Activated CD4-positive, alpha-beta memory T cell treated with anti-CD3 and anti-CD28 coated beads, Interleukin-2, amount 10 ng/mL, durations not matched to agents 7 days and 5 days (primary cell): ENCODE data around the gene CEACAM20. TPM values are rescaled to one million over a fixed set of nuclear protein-coding genes. Genes with fewer than 3 reads are reported as not detected.
"Not testable (repeated sequence)": the region's sequence is repeated elsewhere in the genome, so short reads cannot be mapped to it uniquely, and the experiment has no call there.

Experiments used
- CTCF ChIA-PET: fragments of 350-600 bp; sonication (Branson Sonifier 250); formaldehyde crosslinking; loops from one replicate; lab custom pipeline; 2021; ENCODE audit warnings: antibody characterized with exemption, inconsistent platforms; lab: Charles Lee
- POLR2A ChIA-PET: fragments of 350-600 bp; sonication (Branson Sonifier 250); formaldehyde crosslinking; loops from one replicate; lab custom pipeline; 2021; ENCODE audit warnings: antibody characterized with exemption; lab: Charles Lee
- DNase-seq: peaks from one replicate; pipeline ENCODE4 v3.0.0-alpha.2; 2020
- H3K27ac Mint-ChIP-seq: one replicate; pipeline ENCODE4 v1.8.0; 2021; ENCODE audit warnings: mild to moderate bottlenecking, mixed read lengths
- H3K27me3 Mint-ChIP-seq: one replicate; pipeline ENCODE4 v1.8.0; 2021; ENCODE audit warnings: mixed read lengths
- H3K36me3 Mint-ChIP-seq: one replicate; pipeline ENCODE4 v1.8.0; 2021; ENCODE audit warnings: low read depth, mixed read lengths
- H3K4me1 Mint-ChIP-seq: one replicate; pipeline ENCODE4 v1.8.0; 2021; ENCODE audit warnings: mixed read lengths
- H3K4me3 Mint-ChIP-seq: one replicate; pipeline ENCODE4 v1.8.0; 2021; ENCODE audit warnings: mild to moderate bottlenecking, mixed read lengths
- H3K9me3 Mint-ChIP-seq: one replicate; pipeline ENCODE4 v1.8.0; 2021; ENCODE audit warnings: mixed read lengths
- total RNA-seq, 2 experiments: library from RNA; stranded (reverse); gene quantifications; one replicate each; pipeline ENCODE4 v1.2.3, GENCODE V29; 2021

The CEACAM20 gene
- total RNA-seq, 2 experiments from 2014 or later: not detected

DNA sequence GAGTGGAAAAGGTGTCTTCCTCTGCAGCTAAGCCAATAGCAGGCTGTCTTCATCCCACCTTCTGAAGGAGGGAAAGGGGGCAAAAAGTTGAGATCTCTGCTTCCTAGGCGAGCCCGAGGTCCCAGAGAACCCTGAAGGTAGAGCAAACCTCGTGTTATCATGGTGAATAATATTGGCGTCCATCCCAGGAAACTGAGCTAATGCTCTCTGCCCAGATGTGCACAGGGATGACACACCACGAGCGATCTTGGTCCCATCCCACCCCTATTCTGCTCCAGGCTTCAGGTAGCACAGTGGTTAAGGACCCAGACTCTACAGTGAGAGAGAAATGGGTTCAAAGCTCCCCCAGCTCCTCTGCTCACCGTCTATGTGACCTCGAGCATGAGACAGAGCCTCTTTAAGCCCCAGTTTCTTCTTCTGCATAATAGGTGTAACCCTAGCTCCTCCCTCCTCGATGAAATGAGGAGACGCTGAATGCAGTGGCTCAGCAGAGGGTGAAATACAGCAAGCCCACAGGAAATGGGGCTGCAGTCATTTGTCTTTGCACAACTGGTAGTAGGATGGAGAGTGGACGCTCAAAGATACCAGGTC, 9.9 kb upstream of the CEACAM20 start:
- ChIA-PET CTCF (no interaction called here), POLR2A (no interaction called here)
- no peak overlapping the region for H3K4me3 Mint-ChIP-seq
- peaks cover 28% of the 10 kb centered on the region for H3K9me3 Mint-ChIP-seq
- H3K27me3 Mint-ChIP-seq: no peaks in the 10 kb centered on the region
- H3K4me1 Mint-ChIP-seq: no peaks in the 10 kb centered on the region
- H3K36me3 Mint-ChIP-seq: no peaks in the 10 kb centered on the region
- H3K27ac Mint-ChIP-seq: no peak overlapping the region
- DNase-seq: no peak

- CTCF ChIA-PET, H3K27ac Mint-ChIP-seq: not testable (repeated sequence)
Measured at GRCh38 chr19:44535361-44535760, 5.9 kb upstream of the CEACAM20 start.

DNA sequence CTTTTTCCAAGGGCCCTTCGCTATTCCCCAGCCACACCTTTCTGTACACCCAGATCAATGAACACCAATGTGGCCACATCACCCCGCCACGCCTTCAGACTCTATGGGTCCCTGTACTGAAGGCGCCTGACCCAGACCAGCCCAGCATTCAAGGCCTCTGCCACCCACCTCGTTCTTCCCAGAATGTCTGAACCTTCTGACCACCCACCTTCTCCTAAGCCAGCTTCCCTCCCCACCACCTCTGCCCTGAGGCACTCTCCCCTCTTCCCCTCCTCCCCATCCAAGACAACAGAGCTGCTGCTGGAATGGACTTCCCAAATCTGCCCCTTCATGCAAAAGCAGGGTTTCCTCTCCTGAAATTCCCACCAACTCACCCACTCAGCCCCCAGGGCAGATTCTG, 3.3 kb upstream of the CEACAM20 start:
- CTCF ChIA-PET: no interaction called here
- POLR2A ChIA-PET: no interaction called here
- no peak overlapping the region for H3K27ac Mint-ChIP-seq
- peaks cover 3% of the 10 kb centered on the region for H3K36me3 Mint-ChIP-seq
- DNase-seq: no peak
- H3K27me3 Mint-ChIP-seq: no peaks in the 10 kb centered on the region
- H3K4me1 Mint-ChIP-seq: no peaks in the 10 kb centered on the region
- peaks cover 29% of the 10 kb centered on the region for H3K9me3 Mint-ChIP-seq
- H3K4me3 Mint-ChIP-seq: no peak overlapping the region

More at GRCh38 chr19:44535361-44535760, 5.9 kb upstream of the CEACAM20 start:
- H3K36me3 Mint-ChIP-seq, H3K4me1 Mint-ChIP-seq, POLR2A ChIA-PET, DNase-seq, H3K4me3 Mint-ChIP-seq, H3K27me3 Mint-ChIP-seq: not testable (repeated sequence)
- H3K9me3 Mint-ChIP-seq: peaks cover 29% of the 10 kb centered on the region

- Mint-ChIP-seq H3K36me3 (peaks cover 3% of the 10 kb centered on the region), H3K27ac (no peak overlapping the region), H3K4me3 (no peak overlapping the region), H3K9me3 (peaks cover 28% of the 10 kb centered on the region), H3K4me1 (no peaks in the 10 kb centered on the region), H3K27me3 (no peaks in the 10 kb centered on the region)
- ChIA-PET POLR2A (no interaction called here), CTCF (no interaction called here)
- no peak for DNase-seq
Measured at GRCh38 chr19:44530777-44531176, 1.3 kb upstream of the CEACAM20 start.

DNA sequence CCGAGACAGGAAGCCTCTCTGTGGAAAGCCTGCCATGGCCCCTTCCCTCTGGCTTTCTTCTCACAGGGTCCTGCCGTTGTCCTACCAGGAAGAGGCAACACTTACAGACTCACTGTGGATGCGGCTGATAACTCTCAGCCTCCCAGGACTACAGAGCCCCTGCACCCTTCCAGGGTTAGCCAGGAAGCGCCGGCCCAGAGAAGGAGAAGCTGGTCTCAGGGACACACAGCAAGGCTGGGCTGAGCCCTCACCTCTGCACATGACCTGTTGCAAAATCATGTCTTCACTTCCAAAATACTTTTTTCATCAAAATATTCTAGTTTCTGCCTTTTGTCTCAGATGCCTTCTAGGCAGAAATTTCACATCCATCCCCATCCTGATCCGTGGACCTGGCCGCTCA, 1.9 kb downstream of the CEACAM20 start:
- ChIA-PET POLR2A (no interaction called here), CTCF (no interaction called here)
- Mint-ChIP-seq H3K27ac (no peak overlapping the region), H3K9me3 (peaks cover 29% of the 10 kb centered on the region), H3K4me3 (no peak overlapping the region), H3K27me3 (no peaks in the 10 kb centered on the region), H3K36me3 (no peaks in the 10 kb centered on the region), H3K4me1 (no peaks in the 10 kb centered on the region)
- DNase-seq: no peak

DNA sequence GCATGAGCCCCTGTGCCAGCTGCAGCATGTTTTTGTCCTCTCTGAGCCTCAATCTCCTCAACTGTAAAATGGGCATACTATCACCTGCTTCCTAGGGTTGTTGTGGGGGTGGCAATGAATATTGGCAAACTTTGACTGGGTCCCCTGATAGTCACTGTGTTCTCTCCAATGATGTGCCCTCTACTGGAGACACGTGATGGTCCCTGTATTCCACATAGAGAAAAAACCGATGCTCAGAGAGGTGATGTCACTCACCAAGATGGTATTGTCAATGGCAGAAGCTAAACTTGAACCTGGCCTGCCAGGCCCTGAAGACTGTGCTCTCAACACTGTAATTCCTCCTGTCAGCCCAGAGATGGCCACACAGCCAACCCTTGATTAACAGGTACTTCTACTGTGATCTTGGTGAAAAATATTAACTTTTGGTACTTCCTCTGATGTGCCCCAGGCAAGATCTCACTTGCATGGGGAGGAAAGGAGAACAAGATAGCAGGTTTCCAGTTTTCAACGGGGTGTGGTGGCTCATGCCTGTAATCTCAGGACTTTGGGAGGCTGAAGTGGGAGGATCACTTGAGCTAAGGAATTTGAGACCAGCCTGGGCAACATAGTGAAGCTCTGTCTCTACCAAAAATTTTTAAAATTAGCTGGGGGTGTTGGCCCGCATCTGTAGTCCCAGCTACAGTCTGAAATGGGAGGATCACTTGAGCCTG, 3.6 kb downstream of the CEACAM20 start:
- POLR2A ChIA-PET: no interaction called here
- no peaks in the 10 kb centered on the region for H3K4me1 Mint-ChIP-seq

DNA sequence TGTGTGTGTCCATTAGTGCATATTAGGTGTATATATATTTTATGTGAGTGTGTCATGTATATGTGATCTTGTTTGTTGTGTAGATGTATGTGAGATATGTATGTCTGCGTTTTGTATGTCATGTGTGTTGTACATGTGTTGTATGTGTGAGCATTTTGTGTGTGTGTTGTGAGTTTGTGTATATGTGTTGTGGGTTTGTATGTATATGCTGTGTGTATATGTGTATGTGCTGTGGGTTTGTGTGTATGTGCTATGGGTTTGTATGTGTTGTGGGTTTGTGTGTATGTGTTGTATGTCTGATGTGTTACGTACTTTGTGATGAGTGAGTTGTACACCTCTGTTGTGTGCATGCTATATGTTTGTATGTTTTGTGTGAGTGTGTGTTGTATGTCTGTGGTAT, 8.1 kb downstream of the CEACAM20 start:
- Mint-ChIP-seq H3K4me1 (no peaks in the 10 kb centered on the region), H3K27me3 (no peaks in the 10 kb centered on the region), H3K27ac (no peak overlapping the region), H3K4me3 (no peak overlapping the region), H3K9me3 (peaks cover 15% of the 10 kb centered on the region), H3K36me3 (no peaks in the 10 kb centered on the region)
- ChIA-PET POLR2A (no interaction called here), CTCF (no interaction called here)
- no peak for DNase-seq

More for the DNA sequence above, 3.6 kb downstream of the CEACAM20 start:
- DNase-seq: no peak
- H3K36me3 Mint-ChIP-seq: no peaks in the 10 kb centered on the region
- H3K27ac Mint-ChIP-seq: no peak overlapping the region
- peaks cover 28% of the 10 kb centered on the region for H3K9me3 Mint-ChIP-seq
- no peaks in the 10 kb centered on the region for H3K27me3 Mint-ChIP-seq
- H3K4me3 Mint-ChIP-seq: no peak overlapping the region
- CTCF ChIA-PET: no interaction called here

- Mint-ChIP-seq H3K9me3 (peaks cover 16% of the 10 kb centered on the region), H3K27me3 (no peaks in the 10 kb centered on the region), H3K4me3 (no peak overlapping the region), H3K4me1 (no peaks in the 10 kb centered on the region), H3K27ac (no peak overlapping the region), H3K36me3 (no peaks in the 10 kb centered on the region)
- ChIA-PET POLR2A (no interaction called here), CTCF (no interaction called here)
- DNase-seq: no peak
Measured at GRCh38 chr19:44517146-44517545, 12.3 kb downstream of the CEACAM20 start.

- Mint-ChIP-seq H3K36me3 (no peaks in the 10 kb centered on the region), H3K9me3 (peaks cover 20% of the 10 kb centered on the region), H3K4me1 (no peaks in the 10 kb centered on the region), H3K27me3 (no peaks in the 10 kb centered on the region), H3K27ac (no peak overlapping the region), H3K4me3 (no peak overlapping the region)
- DNase-seq: no peak
- CTCF ChIA-PET: no interaction called here
- POLR2A ChIA-PET: no interaction called here
Measured at GRCh38 chr19:44515907-44516306, 13.6 kb downstream of the CEACAM20 start.

DNA sequence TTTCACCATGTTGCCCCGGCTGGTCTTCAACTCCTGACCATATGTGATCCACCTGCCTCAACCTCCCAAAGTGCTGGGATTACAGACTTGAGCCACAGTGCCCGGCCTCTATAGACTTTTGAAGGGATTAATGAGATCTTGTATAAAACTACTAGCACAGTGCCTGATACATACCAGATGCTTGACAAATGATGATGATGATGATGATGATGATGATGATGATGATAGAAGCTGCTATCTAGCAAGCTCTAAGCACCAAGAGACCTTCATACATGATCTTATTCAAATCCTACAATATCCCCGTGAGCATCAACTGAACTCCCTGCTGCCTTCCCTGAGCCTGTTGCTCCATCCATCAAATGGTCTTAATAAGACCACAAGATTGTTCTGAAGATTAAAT, 14.4 kb downstream of the CEACAM20 start:
- no peak for DNase-seq
- CTCF ChIA-PET: interaction anchor here (0.5 kb wide), 1 partner anchor 314 kb away, joined by 3 read pairs; no protein-coding TSS in a partner anchor
- H3K9me3 Mint-ChIP-seq: peaks cover 26% of the 10 kb centered on the region
- no peak overlapping the region for H3K27ac Mint-ChIP-seq
- POLR2A ChIA-PET: no interaction called here
- no peak overlapping the region for H3K4me3 Mint-ChIP-seq
- no peaks in the 10 kb centered on the region for H3K27me3 Mint-ChIP-seq
- no peaks in the 10 kb centered on the region for H3K4me1 Mint-ChIP-seq
- no peaks in the 10 kb centered on the region for H3K36me3 Mint-ChIP-seq

DNA sequence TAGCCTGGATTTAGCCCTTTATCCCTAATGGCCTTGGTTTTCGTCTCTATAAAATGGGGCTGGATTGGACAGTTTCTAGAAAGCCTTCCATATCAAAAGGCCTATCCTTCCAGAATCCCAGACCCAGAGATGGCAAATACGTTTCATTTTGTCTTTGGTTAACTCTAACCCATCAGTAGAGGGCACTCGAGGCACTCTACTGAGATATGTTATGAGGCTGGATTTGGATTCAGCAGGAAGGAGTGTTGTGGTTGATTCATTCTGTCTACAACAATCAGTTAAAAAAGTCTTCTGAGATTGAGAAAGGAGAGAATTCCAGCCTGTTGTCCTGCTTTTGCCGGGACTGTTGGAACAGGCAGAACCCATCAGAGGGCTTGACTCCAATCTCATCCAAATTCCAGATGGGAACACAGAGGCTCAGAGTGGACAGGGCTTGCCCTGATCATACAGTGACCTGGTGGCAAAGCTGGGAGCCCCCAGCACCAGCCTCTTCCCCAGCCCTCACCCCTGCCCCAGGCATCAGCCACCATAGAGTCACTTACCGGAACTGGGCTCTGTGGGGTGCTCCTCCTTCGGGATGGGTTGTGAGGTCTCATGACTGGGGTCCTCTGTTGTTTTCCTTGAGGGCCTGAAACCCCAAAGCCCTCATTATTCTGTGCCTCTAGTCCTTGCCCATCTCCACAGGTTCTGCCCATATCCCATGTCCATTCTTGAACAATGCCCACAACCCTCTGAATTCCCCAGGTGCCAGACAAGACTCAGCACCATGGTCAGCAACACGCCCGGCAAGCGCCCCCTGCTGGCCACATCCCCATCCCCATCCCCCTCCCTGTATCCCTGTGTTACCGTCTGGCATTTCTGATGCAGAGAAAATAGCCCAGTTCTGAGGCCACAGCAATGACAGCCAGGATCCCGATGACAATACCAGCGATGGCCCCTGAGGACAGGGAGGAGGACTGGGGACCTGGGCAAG, 16.9 kb downstream of the CEACAM20 start:
- no peaks in the 10 kb centered on the region for H3K4me1 Mint-ChIP-seq
- CTCF ChIA-PET: no interaction called here
- DNase-seq: peak; percentile 24
- POLR2A ChIA-PET: no interaction called here
- H3K27me3 Mint-ChIP-seq: no peaks in the 10 kb centered on the region
- no peak overlapping the region for H3K27ac Mint-ChIP-seq
- H3K36me3 Mint-ChIP-seq: no peaks in the 10 kb centered on the region
- H3K9me3 Mint-ChIP-seq: peaks cover 37% of the 10 kb centered on the region
- H3K4me3 Mint-ChIP-seq: no peak overlapping the region

DNA sequence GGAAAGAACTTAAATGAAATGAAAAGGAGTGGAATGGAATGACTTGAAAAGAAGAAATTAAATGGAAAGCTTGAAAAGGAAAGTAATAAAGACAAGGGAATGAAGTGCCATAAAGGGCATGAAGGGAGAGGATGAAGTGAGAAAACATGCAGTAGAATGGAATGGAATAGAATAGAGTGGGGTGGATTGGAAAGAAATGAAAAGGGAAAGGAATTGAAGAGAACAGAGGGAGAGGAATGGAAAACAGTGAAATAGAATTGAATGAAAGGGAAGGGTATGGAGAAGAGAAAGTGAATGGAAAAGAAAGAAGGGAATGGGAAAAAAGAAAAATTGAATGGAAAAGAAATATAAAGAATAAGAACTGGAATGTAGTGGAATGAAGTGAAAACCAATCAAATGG, 20.0 kb downstream of the CEACAM20 start:
- Mint-ChIP-seq H3K9me3 (peaks cover 36% of the 10 kb centered on the region), H3K4me1 (no peaks in the 10 kb centered on the region), H3K27me3 (no peaks in the 10 kb centered on the region), H3K36me3 (no peaks in the 10 kb centered on the region), H3K4me3 (no peak overlapping the region), H3K27ac (no peak overlapping the region)
- ChIA-PET CTCF (no interaction called here), POLR2A (no interaction called here)
- no peak for DNase-seq
